K562 (cell line): Measurements from ENCODE around the gene CNTFR. TPM values are rescaled to one million over a fixed set of nuclear protein-coding genes. Genes with fewer than 3 reads are reported as not detected.

Experiments used
- ATAC-seq: fragments of 200-7000 bp; cut with Tn5 transposase; 3 replicates; pipeline ENCODE4 v1.9.1; 2020; ENCODE audit warnings: moderate library complexity
- BruUV-seq: library from RNA; stranded (reverse); fragments of 400-500 nt; replicated peaks from 2 replicates; lab custom pipeline; 2021; lab: Mats Ljungman, UMichigan
- CTCF ChIA-PET: fragments of 300-600 bp; formaldehyde crosslinking; extraction: SDS; loops from one replicate; lab custom pipeline; 2021; ENCODE audit warnings: low intra/inter-chr PET ratio; lab: Yijun Ruan, JAX
- POLR2A ChIA-PET: fragments of 300-600, 350-650 bp; sonication (Branson Sonifier 250); formaldehyde crosslinking; extraction: SDS; loops from one replicate; lab custom pipeline; 2021; ENCODE audit warnings: antibody characterized with exemption, inconsistent platforms; lab: Yijun Ruan, JAX
- DNase-seq, 4 experiments: peaks; one replicate each; pipeline versions ENCODE4 v3.0.0 to v3.0.0-alpha.2; 2011 to 2018; ENCODE audit warnings: low spot score in 3 of 4, mixed read lengths in 3 of 4; ENCODE audit errors: extremely low read depth in 1 of 4
- FAIRE-seq: peaks from 2 replicates; lab custom pipeline; 2011; peaks lifted over from hg19 to GRCh38; lab: Jason Lieb, UNC
- H2AFZ ChIP-seq: 2 replicates; pipeline ENCODE4 v1.6.0; 2011; ENCODE audit warnings: low read depth, low read length, control low read depth, inconsistent platforms
- H3K27ac ChIP-seq: fragments of 200-600 bp; 3 replicates; pipeline ENCODE4 v1.8.0; 2011; ENCODE audit warnings: low read depth, mild to moderate bottlenecking, control low read depth, inconsistent platforms, low read length, moderate library complexity, mixed read lengths; ENCODE audit errors: extremely low read depth
- H3K27me3 ChIP-seq, 2 experiments: fragments of 300-600 bp in 1 of 2; 2 replicates in 1 of 2; 3 replicates in 1 of 2; pipeline versions ENCODE4 v1.6.0 to v1.8.0; 2011; ENCODE audit warnings: inconsistent platforms in 2 of 2, low read length in 2 of 2, mild to moderate bottlenecking in 1 of 2, mixed read lengths in 1 of 2, moderate library complexity in 1 of 2; ENCODE audit not compliant: control insufficient read depth in 2 of 2, insufficient read depth in 2 of 2
- H3K36me3 ChIP-seq: fragments of 300-600 bp; 3 replicates; pipeline ENCODE4 v1.8.0; 2011; ENCODE audit warnings: mild to moderate bottlenecking, low read length, inconsistent platforms; ENCODE audit not compliant: control insufficient read depth, insufficient read depth
- H3K4me1 ChIP-seq, 2 experiments: fragments of 200-600 bp in 1 of 2; replicated peaks in 1 of 2; 2 replicates in 1 of 2; 3 replicates in 1 of 2; pipeline versions ENCODE4 v1.5.1 to v1.8.0; 2011; ENCODE audit warnings: inconsistent platforms in 2 of 2, low read length in 2 of 2, mild to moderate bottlenecking in 1 of 2, mixed read lengths in 1 of 2, moderate library complexity in 1 of 2; ENCODE audit not compliant: control insufficient read depth in 2 of 2, insufficient read depth in 2 of 2
- H3K4me2 ChIP-seq: 2 replicates; pipeline ENCODE4 v1.6.1; 2011; ENCODE audit warnings: low read length, control low read depth, inconsistent platforms, mixed read lengths; ENCODE audit not compliant: insufficient read depth
- H3K4me3 ChIP-seq: fragments of 200-600 bp; sonication (generic), shearing (Covaris generic); 2 replicates; pipeline ENCODE4 v1.5.1; 2016; ENCODE audit warnings: control low read depth, inconsistent platforms
- H3K79me2 ChIP-seq: fragments of 200-600 bp; 3 replicates; pipeline ENCODE4 v1.8.0; 2011; ENCODE audit warnings: low read length, inconsistent platforms; ENCODE audit not compliant: control insufficient read depth, insufficient read depth
- H3K9ac ChIP-seq, 2 experiments: 2 replicates each; pipeline versions ENCODE4 v1.6.0 to v1.6.1; 2011; ENCODE audit warnings: low read depth in 2 of 2, low read length in 2 of 2, control low read depth in 1 of 2, inconsistent platforms in 1 of 2, mild to moderate bottlenecking in 1 of 2, mixed read lengths in 1 of 2; ENCODE audit not compliant: insufficient read depth in 1 of 2
- H3K9me1 ChIP-seq: one replicate; pipeline ENCODE4 v1.6.0; 2011; ENCODE audit warnings: inconsistent platforms, mild to moderate bottlenecking, low read length, moderate library complexity; ENCODE audit not compliant: control insufficient read depth, insufficient read depth
- H3K9me3 ChIP-seq: replicated peaks from 2 replicates; pipeline ENCODE4 v1.5.1; 2011; ENCODE audit warnings: low read depth, low read length, inconsistent platforms; ENCODE audit not compliant: control insufficient read depth, insufficient read depth
- H4K20me1 ChIP-seq: replicated peaks from 2 replicates; pipeline ENCODE4 v1.6.1; 2011; ENCODE audit warnings: low read length, inconsistent platforms, mixed read lengths; ENCODE audit not compliant: control insufficient read depth, insufficient read depth
- CBFB ChIP-seq: sonication (generic); formaldehyde crosslinking; IDR thresholded peaks from 2 replicates; pipeline ENCODE4 v1.4.0; 2020; ENCODE audit warnings: mild to moderate bottlenecking, missing genetic modification reagents
- CTCF ChIP-seq, 3 experiments: IDR thresholded peaks in 2 of 3; conservative IDR thresholded peaks in 1 of 3; 2 replicates each; pipeline ENCODE4 v1.5.1; 2011 to 2012; ENCODE audit warnings: low read length in 3 of 3, mild to moderate bottlenecking in 3 of 3, control low read depth in 2 of 3, improper control_type of control experiment in 1 of 3, inconsistent platforms in 1 of 3, low read depth in 1 of 3, mixed read lengths in 1 of 3, moderate library complexity in 1 of 3; ENCODE audit not compliant: insufficient read depth in 2 of 3
- ERF ChIP-seq: fragments of 450-650 bp; formaldehyde crosslinking; IDR thresholded peaks from 2 replicates; pipeline ENCODE4 v1.4.0; 2020; ENCODE audit warnings: mild to moderate bottlenecking, mixed read lengths
- GTF2F1 ChIP-seq: IDR thresholded peaks from 2 replicates; pipeline ENCODE4 v1.6.1; 2011; ENCODE audit warnings: low read depth, low read length, improper control_type of control experiment
- KDM2B ChIP-seq: fragments of 250-450 bp; sonication (Bioruptor Pico); IDR thresholded peaks from 2 replicates; pipeline ENCODE4 v1.8.0; 2021; ENCODE audit warnings: mild to moderate bottlenecking, moderate library complexity
- KLF16 ChIP-seq: IDR thresholded peaks from 2 replicates; pipeline ENCODE4 v1.6.1; 2016; ENCODE audit warnings: antibody characterized with exemption
- MCM3 ChIP-seq: fragments of 450-650 bp; IDR thresholded peaks from 2 replicates; pipeline ENCODE4 v1.6.1; 2016
- RAD21 ChIP-seq, 2 experiments: fragments of 250-450 bp in 1 of 2; fragments of 450-650 bp in 1 of 2; sonication (Bioruptor Pico) in 1 of 2; formaldehyde crosslinking in 1 of 2; IDR thresholded peaks in 1 of 2; conservative IDR thresholded peaks in 1 of 2; 2 replicates each; pipeline versions ENCODE4 v1.4.0 to v1.8.0; 2020 to 2022; ENCODE audit warnings: mild to moderate bottlenecking in 2 of 2, moderate library complexity in 1 of 2
- RBM34 ChIP-seq: fragments of 200-400 bp; formaldehyde crosslinking; IDR thresholded peaks from 2 replicates; pipeline ENCODE4 v1.6.1; 2018; ENCODE audit warnings: low read length, borderline replicate concordance; ENCODE audit not compliant: insufficient read depth
- RCOR1 ChIP-seq, 2 experiments: IDR thresholded peaks; 2 replicates each; pipeline ENCODE4 v1.6.1; 2012; ENCODE audit warnings: low read depth in 2 of 2, low read length in 2 of 2, borderline replicate concordance in 1 of 2, improper control_type of control experiment in 1 of 2
- WHSC1 ChIP-seq: IDR thresholded peaks from one replicate; pipeline ENCODE4 v1.6.1; 2012; ENCODE audit warnings: low read length, control low read depth, inconsistent platforms
- ZNF347 ChIP-seq: fragments of 450-650 bp; formaldehyde crosslinking; IDR thresholded peaks from 2 replicates; pipeline ENCODE4 v1.4.0; 2020; ENCODE audit warnings: low read depth, mild to moderate bottlenecking, moderate library complexity
- WGBS: fragments of 100-300 bp; shearing (Covaris generic); methylation state at CpG from one replicate; pipeline ENCODE4 v1.1.6; 2016; ENCODE audit warnings: low coverage, mixed read lengths; ENCODE audit not compliant: insufficient coverage; ENCODE audit errors: missing lambda C conversion rate; 5-methylcytosine and 5-hydroxymethylcytosine counted together
- in situ Hi-C: fragments of 300-500 bp; cut with MboI; formaldehyde crosslinking; loops from 4 replicates; pipeline ENCODE4 v1.15.0; 2018; ENCODE audit warnings: inconsistent platforms, mixed read lengths
- intact Hi-C: fragments of 100-400 bp; cut with micrococcal nuclease; formaldehyde crosslinking; loops from 2 replicates; pipeline ENCODE4 v1.14.2; 2022
- polyA plus RNA-seq, 8 experiments: library from polyadenylated mRNA; depleted of rRNA in 4 of 8; stranded (reverse) in 5 of 8; unstranded in 3 of 8; fragments of >200 nt; fragmentation: Nextera tagmentation in 2 of 8; fragmentation: Illumina TruSeq in 1 of 8; extraction: Ambion mirVana in 2 of 8; extraction: Trizol in 1 of 8; gene quantifications; 2 replicates each; pipeline versions ENCODE4 v1.2.1 to v1.2.3, GENCODE V29; 2011 to 2014; ENCODE audit warnings: inconsistent platforms in 1 of 8, missing spikeins in 1 of 8
- total RNA-seq, 7 experiments: library from RNA; depleted of rRNA in 6 of 7; stranded (reverse); fragments of >200 nt in 6 of 7; fragmentation: Illumina TruSeq in 2 of 7; extraction: Trizol in 2 of 7; gene quantifications; 2 replicates each; pipeline versions ENCODE4 v1.2.1 to v1.2.3, GENCODE V29; 2011 to 2021; ENCODE audit warnings: low replicate concordance in 1 of 7

Gene CNTFR
- total and polyA plus RNA-seq, 9 of the 15 experiments (the other 6 are each of a cell fraction or from before 2014, with no cell fraction given), result not detected

- ChIA-PET POLR2A (no interaction called here), CTCF (no interaction called here)
- no peak for TF ChIP-seq MCM3
- TF ChIP-seq KLF16, result no peak
- no peak for TF ChIP-seq RBM34
- H3K27me3 ChIP-seq, result peaks cover 0 to 4% of the 10 kb centered on the region in 2 experiments; a peak in 1 of 5 replicates
- intact Hi-C loops, result loop anchor here (5.0 kb wide), 1 partner anchor 90 kb away; no protein-coding TSS in a partner anchor
- no peak overlapping the region for H3K9ac ChIP-seq
- BruUV-seq, result no TSS peak
- DNase-seq (no peak), ATAC-seq (no peak), FAIRE-seq (no peak)
- H4K20me1 ChIP-seq, result no peaks in the 10 kb centered on the region
- H2AFZ ChIP-seq, result no peak overlapping the region
- H3K4me1 ChIP-seq, result no peaks in the 10 kb centered on the region
- no peaks in the 10 kb centered on the region for H3K9me1 ChIP-seq
- in situ Hi-C loops, result no loop called here
- no peaks in the 10 kb centered on the region for H3K36me3 ChIP-seq
- H3K4me3 ChIP-seq, result no peak overlapping the region
- H3K4me2 ChIP-seq, result no peak overlapping the region
- H3K27ac ChIP-seq, result no peak overlapping the region
- H3K9me3 ChIP-seq, result no peaks in the 10 kb centered on the region
- 0% methylated on average over 9 of the region's 10 CpGs for WGBS
- H3K79me2 ChIP-seq, result no peaks in the 10 kb centered on the region
Measured at GRCh38 chr9:34502471-34502870, 87.1 kb downstream of the CNTFR start.

DNA sequence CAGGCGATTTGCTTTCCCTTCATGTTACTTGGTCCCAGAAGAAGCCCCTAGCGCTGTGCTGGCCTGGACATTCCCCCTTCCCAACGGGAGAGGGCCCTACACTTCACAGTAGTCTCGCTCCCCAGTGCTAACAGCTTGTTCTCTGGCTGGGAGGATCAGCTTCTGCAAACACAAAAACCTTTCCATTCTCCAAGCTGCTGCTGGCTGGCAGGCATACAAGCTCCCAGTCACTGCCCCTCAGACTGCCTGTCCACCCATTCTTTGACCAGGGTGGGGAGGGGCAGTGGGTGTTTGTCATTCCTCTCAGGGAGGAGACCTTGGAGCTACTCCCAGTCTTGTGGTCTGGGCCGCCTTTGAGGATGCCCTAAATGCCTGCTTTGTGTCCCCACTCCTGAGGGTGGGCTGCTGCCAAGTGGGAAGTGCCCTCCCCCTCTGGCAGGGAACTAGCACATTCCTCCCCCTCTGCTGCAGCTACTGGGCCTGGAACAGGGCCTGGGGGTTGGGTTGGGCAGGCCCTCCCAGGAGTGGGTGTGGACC is 87.6 kb downstream of the CNTFR start:
- H3K4me1 ChIP-seq, result no peaks in the 10 kb centered on the region
- FAIRE-seq, result no peak
- H3K36me3 ChIP-seq, result no peaks in the 10 kb centered on the region
- ChIA-PET POLR2A (interaction anchor here (0.8 kb wide), 1 partner anchor 76 kb away, joined by 4 read pairs; no protein-coding TSS in a partner anchor), CTCF (no interaction called here)
- peaks cover 0 to 4% of the 10 kb centered on the region in 2 experiments; a peak in 1 of 5 replicates for H3K27me3 ChIP-seq
- H2AFZ ChIP-seq, result no peak overlapping the region
- BruUV-seq, result no TSS peak
- no peak overlapping the region for H3K27ac ChIP-seq
- no peak overlapping the region for H3K9ac ChIP-seq
- peak; percentile 47; the same call in 1 of the 3 replicates for ATAC-seq
- DNase-seq, result no peak
- in situ Hi-C loops, result no loop called here
- H3K9me3 ChIP-seq, result no peaks in the 10 kb centered on the region
- WGBS, result 0% methylated on average over 3 of the region's 5 CpGs
- H3K79me2 ChIP-seq, result no peaks in the 10 kb centered on the region
- intact Hi-C loops, result loop anchor here (5.0 kb wide), 1 partner anchor 90 kb away; no protein-coding TSS in a partner anchor
- H3K4me3 ChIP-seq, result no peak overlapping the region
- no peaks in the 10 kb centered on the region for H3K9me1 ChIP-seq
- TF ChIP-seq RAD21 (CRISPR knock-in tag; conservative IDR thresholded peaks at IDR 0.05 in 1 of 2, IDR thresholded peaks at IDR 0.05 in 1 of 2) (peak in 1 of 2 experiments; percentile 12; a peak in 1 of 4 replicates), CBFB (CRISPR knock-in tag) (no peak), GTF2F1 (no peak), ZNF347 (CRISPR knock-in tag) (no peak), WHSC1 (no peak), ERF (CRISPR knock-in tag) (no peak), RCOR1 (IDR thresholded peaks at IDR 0.05; ENCODE audit: borderline replicate concordance in 1 of 2, low read depth in 2 of 2, low read length in 2 of 2) (no peak), KDM2B (no peak), CTCF (IDR thresholded peaks at IDR 0.05 in 2 of 3, conservative IDR thresholded peaks at IDR 0.05 in 1 of 3; ENCODE audit: insufficient read depth in 2 of 3, low read depth in 1 of 3, low read length in 3 of 3) (peak in 2 of 3 experiments; percentile 3 to 23; a peak in 1 of 6 replicates)
- H3K4me2 ChIP-seq, result no peak overlapping the region
- no peaks in the 10 kb centered on the region for H4K20me1 ChIP-seq
